ENCODE results near the gene HTT.

- TF ChIP-seq CTCF (IDR thresholded peaks at IDR 0.05 in 8 of 11, conservative IDR thresholded peaks at IDR 0.05 in 3 of 11): no peak
- TF ChIP-seq POLR2AphosphoS5 (IDR thresholded peaks at IDR 0.05): no peak
Observed at GRCh38 chr4:3123181-3123671, 48.7 kb downstream of the HTT start.

Data from spleen (tissue), 7 donors.